Iris pigment epithelial cell (primary cell): ENCODE measurements around the gene HLA-DMA.
"Not testable (repeated sequence)": the region's sequence is repeated elsewhere in the genome, so short reads cannot be mapped to it uniquely, and the experiment has no call there.

Source experiments
- DNase-seq: peaks from one replicate; pipeline ENCODE4 v3.0.0-alpha.2; 2011; ENCODE audit warnings: low read depth

HLA-DMA gene

DNA sequence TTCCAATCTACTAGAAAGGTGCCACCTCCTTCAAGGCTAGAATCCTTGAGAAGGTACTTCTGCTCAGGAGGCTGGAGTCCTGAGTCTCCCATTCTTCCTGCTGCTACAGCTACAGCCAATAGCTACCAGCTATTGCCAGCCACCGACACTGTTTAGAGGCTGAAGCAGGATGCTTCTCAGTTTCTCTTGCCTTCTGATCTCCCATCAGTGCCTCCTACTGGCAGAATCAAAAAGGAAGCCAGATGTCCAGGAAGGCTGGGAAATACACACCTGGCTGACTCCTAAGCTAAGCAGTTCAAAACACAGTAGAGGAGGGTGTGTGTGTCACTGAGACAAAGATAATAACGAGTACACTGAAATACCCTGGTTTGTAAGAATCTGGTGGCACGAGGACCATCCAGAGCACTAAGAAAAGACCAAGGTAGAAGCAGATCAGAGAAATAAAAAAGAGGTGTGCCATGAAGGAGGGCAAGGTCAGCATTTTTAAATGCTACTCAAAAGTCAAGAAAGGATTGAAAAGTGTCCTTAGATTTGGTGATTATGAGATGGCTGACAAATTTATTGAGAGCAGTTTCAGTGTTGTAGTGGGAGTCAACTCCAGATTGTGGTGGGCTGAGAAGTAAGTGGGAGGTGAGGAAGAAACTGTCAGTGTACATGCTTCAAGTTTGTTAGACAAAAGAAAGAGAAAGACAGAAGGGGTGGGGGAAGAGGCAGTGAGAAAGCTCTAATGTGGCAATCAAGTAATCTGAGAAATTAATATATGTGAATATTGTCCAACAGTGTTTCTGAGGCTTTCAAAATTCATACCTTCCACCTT is 2.3 kb upstream of the HLA-DMA start:
- peak; percentile 47 for DNase-seq

GRCh38 chr6:32954267-32954666 is 1.4 kb upstream of the HLA-DMA start:
- DNase-seq = no peak

- no peak for DNase-seq
Measured at GRCh38 chr6:32953775-32954174, 878 bp upstream of the HLA-DMA start.

GRCh38 chr6:32950449-32950848 is 2.4 kb downstream of the HLA-DMA start:
- no peak for DNase-seq

DNA sequence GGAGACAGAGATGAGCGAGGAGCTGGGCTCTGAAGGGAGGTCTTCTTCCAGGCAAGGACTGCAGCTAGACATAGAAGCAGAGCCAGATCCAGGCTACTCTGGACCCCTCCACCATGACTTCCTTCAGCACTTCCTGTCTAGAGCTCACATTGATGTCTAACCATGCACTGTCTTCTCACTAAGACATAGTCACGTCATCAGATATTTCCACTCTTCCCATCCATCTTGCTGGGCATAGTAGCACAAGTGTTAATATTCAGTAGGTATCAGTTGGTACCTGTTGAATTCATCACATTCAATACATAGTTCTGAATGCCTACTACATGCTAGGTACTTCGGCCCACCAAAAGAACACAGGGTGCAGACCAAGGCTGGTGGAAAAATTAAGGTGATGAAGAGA is 2.9 kb downstream of the HLA-DMA start:
- no peak for DNase-seq

DNA sequence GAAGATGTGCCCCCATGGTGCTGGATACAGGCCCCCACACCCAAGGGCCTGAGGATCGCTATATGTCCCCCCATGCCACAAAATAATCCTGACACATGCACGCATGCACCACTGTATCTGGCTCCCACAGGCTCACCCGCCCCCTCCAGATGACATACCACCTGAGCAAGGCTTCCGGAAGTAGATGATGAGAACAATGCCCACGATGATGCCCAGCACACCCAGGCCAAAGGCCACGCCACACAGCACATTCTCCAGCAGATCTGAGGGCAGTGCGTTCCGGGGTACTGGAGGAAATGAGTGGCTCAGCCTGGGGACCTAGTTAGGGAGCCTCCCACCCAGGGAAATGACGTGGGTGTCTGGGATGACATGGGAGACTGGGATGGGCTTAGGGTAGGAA is 3.8 kb downstream of the HLA-DMA start:
- no peak for DNase-seq

GRCh38 chr6:32947552-32948465 is 5.1 kb downstream of the HLA-DMA start:
- DNase-seq = peak; percentile 36

- DNase-seq = no peak
Measured at GRCh38 chr6:32946893-32947292, 6.0 kb downstream of the HLA-DMA start.

- no peak for DNase-seq
Measured at GRCh38 chr6:32945953-32946352, 6.9 kb downstream of the HLA-DMA start.

GRCh38 chr6:32945108-32945760 is 7.7 kb downstream of the HLA-DMA start:
- peak; percentile 49 for DNase-seq

GRCh38 chr6:32943864-32944649 is 8.8 kb downstream of the HLA-DMA start:
- DNase-seq = no peak

DNA sequence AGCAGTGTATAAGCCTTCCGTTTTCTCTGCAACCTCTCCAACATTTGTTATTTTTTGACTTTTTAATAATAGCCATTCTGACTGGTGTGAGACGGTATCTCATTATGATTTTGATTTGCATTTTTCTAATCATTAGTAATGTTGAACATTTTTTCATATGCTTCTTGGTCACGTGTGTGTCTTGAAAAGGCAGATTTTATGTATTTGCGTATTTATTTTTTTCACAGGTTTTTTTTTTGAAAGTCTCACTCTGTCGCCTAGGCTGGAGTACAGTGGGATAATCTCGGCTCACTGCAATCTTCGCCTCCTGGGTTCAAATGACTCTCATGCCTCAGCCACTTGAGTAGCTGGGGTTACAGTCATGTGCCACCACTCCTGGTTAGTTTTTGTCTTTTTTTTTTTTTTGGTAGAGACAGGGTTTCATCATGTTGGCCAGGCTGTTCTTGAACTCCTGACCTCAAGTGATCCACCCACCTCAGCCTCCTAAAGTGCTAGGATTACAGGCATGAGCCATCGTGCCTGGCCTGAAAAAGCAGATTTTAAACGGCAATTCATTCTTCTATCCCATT is 10.3 kb downstream of the HLA-DMA start:
- DNase-seq = not testable (repeated sequence)

- no peak for DNase-seq
Measured at GRCh38 chr6:32941214-32941768, 11.6 kb downstream of the HLA-DMA start.

GRCh38 chr6:32940656-32941213 is 12.2 kb downstream of the HLA-DMA start, which contains the start of gene HLA-DMB:
Gene HLA-DMB (minus strand): TSS chr6:32941028. CDS start chr6:32940807, 221 bp downstream.
- peak; percentile 71 for DNase-seq

DNA sequence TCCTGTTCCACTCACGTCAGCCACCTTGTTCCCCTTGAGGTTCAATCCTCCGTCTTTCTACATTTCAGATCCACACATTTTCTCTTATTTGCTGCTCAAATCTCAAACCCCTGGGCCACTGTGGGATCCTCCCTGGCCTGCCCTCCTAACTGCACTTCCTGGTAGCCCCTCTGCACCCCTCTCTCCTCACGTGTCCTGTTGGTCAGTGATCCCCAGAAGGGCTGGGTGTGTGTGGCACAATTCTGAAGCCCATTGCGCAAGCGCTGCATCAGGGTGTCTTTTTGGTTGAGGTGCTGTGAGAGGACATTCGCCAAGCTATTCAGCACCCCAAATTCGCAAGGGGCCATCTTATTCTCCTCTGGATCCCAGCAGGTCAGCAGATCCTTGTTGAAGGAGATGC is 14.4 kb downstream of the HLA-DMA start:
- no peak for DNase-seq

DNA sequence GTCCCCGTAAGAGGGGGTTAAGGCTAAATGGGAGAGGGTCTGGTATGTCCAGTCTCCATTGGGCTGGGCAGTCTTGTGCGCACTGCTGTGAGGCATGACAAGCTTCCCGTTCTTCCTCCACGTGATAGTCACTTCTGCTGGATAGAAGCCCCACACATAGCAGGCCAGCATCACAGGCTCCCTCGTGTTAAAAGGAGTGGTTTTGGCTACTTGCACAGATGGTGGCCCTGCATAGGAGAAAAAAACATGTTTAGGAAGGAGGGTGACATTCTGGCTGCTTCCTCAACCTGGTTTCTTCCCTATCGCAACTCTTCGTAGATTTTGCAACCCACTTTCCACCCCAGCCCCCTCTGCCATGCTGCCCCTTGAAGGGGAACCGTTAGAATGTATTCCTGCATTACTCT is 15.7 kb downstream of the HLA-DMA start:
- no peak for DNase-seq

DNA sequence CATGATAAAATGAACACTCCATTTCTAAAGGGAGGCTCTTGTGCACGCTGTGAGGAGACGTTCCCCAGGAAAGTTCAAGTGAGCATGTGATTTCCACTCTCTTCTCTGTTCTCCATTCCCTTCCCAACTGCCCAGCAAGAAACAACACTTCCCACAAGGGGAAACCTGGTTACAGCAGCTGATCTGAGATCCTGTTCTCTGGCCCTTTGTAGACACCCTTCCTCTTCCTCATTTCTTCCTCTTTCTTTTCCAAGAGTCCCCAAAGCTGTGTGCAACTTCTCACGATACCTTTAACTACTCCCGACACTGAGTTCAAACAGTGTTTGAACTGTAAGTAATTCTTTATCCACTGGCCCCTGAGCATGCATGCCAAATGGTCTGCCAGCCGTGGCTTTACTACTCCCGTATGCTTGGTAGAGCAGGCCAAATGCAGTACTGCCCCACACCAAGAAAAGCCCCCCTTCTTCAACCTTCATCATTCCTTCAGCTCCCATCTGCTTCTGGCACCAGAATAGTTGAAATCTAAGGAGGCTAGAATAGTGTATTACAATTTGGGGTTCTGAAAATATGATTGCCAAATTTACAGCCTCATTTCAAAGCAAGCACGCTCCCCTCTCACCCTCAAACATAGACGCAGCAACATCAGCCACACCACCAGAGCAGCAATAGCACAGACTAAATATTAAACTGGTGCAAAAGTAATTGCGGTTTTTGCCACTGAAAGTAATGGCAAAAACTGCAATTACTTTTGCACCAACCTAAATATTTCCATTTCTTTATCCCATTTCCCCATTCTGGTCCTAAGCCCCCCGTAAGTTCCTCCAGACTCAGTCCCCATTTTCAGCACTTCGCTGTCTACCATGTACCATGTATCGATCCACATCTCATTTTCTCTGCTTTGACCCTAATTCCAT is 16.4 kb downstream of the HLA-DMA start:
- DNase-seq = no peak

GRCh38 chr6:32935551-32936238 is 17.2 kb downstream of the HLA-DMA start:
- no peak for DNase-seq

GRCh38 chr6:32933661-32934085 is 19.2 kb downstream of the HLA-DMA start:
- DNase-seq = peak; percentile 67
